AG10803 (cell line): ENCODE data around the gene HSD17B1.
"Not testable (repeated sequence)": the region's sequence is repeated elsewhere in the genome, so short reads cannot be mapped to it uniquely, and the experiment has no call there.

Experiments
- DNase-seq: peaks from one replicate; pipeline ENCODE4 v3.0.0; 2010; ENCODE audit warnings: low read depth
- H3K4me3 ChIP-seq: 2 replicates; pipeline ENCODE4 v1.5.1; 2011; ENCODE audit warnings: mild to moderate bottlenecking, low read length, control low read depth
- CTCF ChIP-seq: conservative IDR thresholded peaks from 2 replicates; pipeline ENCODE4 v1.5.1; 2011; ENCODE audit warnings: mild to moderate bottlenecking, low read length, control low read depth, inconsistent platforms

HSD17B1 gene

GRCh38 chr17:42552736-42553135 is at the start of gene HSD17B1:
Gene HSD17B1, plus strand, starts transcription at chr17:42552923. Its CDS starts 11 bp downstream, at chr17:42552934.
- not testable (repeated sequence) for DNase-seq
- H3K4me3 ChIP-seq, result peak within 1 kb of the TSS; percentile 91

- no peak for DNase-seq
- TF ChIP-seq CTCF, result no peak
- no peak overlapping the region for H3K4me3 ChIP-seq
These were observed 49.8 kb upstream of the HSD17B1 start for GRCh38 chr17:42502926-42503325.

- TF ChIP-seq CTCF, result no peak
- no peak for DNase-seq
- no peak overlapping the region for H3K4me3 ChIP-seq
These were observed 45.1 kb upstream of the HSD17B1 start for GRCh38 chr17:42507671-42508070.

- TF ChIP-seq CTCF, result no peak
- DNase-seq, result no peak
- H3K4me3 ChIP-seq, result no peak overlapping the region
These were observed 44.1 kb upstream of the HSD17B1 start for GRCh38 chr17:42508426-42509165.

GRCh38 chr17:42509409-42509808 is 43.3 kb upstream of the HSD17B1 start:
- H3K4me3 ChIP-seq, result no peak overlapping the region
- no peak for DNase-seq
- no peak for TF ChIP-seq CTCF

GRCh38 chr17:42509841-42510240 is 42.9 kb upstream of the HSD17B1 start:
- DNase-seq, result no peak
- no peak overlapping the region for H3K4me3 ChIP-seq
- TF ChIP-seq CTCF, result no peak

- DNase-seq, result no peak
- H3K4me3 ChIP-seq, result no peak overlapping the region
- TF ChIP-seq CTCF, result no peak
These were observed 40.5 kb upstream of the HSD17B1 start for GRCh38 chr17:42512246-42512645.
